Esophagus muscularis mucosa (tissue), 4 donors: Measurements from ENCODE around the gene GLCCI1. TPM values are rescaled to one million over a fixed set of nuclear protein-coding genes. Genes with fewer than 3 reads are reported as not detected.

Experiments
- DNase-seq: peaks from one replicate; pipeline ENCODE4 v3.0.0-alpha.2; 2017; ENCODE audit errors: extremely low spot score
- H3K27ac ChIP-seq, 4 donors: fragments of 200-600 bp; sonication (generic); replicated peaks in 1 of 4; 1 replicate in 3 of 4; 2 replicates in 1 of 4; pipeline ENCODE4 v1.5.1; 2016 to 2019; ENCODE audit warnings: mild to moderate bottlenecking in 1 of 4
- H3K27me3 ChIP-seq, 4 donors: fragments of 200-600 bp; sonication (generic); one replicate each; pipeline versions ENCODE4 v1.5.1 to v1.6.0; 2016 to 2019
- H3K36me3 ChIP-seq, 4 donors: fragments of 200-600 bp; sonication (generic); one replicate each; pipeline ENCODE4 v1.5.1; 2016 to 2019
- H3K4me1 ChIP-seq, 4 donors: fragments of 200-600 bp; sonication (generic); one replicate each; pipeline ENCODE4 v1.5.1; 2016 to 2019
- H3K4me3 ChIP-seq, 4 donors: fragments of 200-600 bp; sonication (generic); 1 replicate in 2 of 4; 2 replicates in 2 of 4; pipeline ENCODE4 v1.5.1; 2016 to 2019; ENCODE audit warnings: mild to moderate bottlenecking in 4 of 4, moderate library complexity in 1 of 4
- H3K9me3 ChIP-seq, 4 donors: fragments of 200-600 bp; sonication (generic); 1 replicate in 3 of 4; 2 replicates in 1 of 4; pipeline ENCODE4 v1.5.1; 2016 to 2019
- EP300 ChIP-seq: sonication (generic); formaldehyde crosslinking; IDR thresholded peaks from one replicate; pipeline ENCODE4 v1.6.1; 2017; ENCODE audit warnings: antibody characterized with exemption
- POLR2A ChIP-seq: fragments of 450-650 bp; IDR thresholded peaks from one replicate; pipeline ENCODE4 v1.6.1; 2017; ENCODE audit warnings: antibody characterized with exemption, moderate library complexity, mild to moderate bottlenecking, low read depth
- POLR2AphosphoS5 ChIP-seq, 2 donors: sonication (generic); formaldehyde crosslinking; IDR thresholded peaks; one replicate each; pipeline ENCODE4 v1.6.1; 2017; ENCODE audit warnings: antibody characterized with exemption in 2 of 2
- WGBS: methylation state at CpG from one replicate; pipeline ENCODE4 v1.1.5; 2018; 5-methylcytosine and 5-hydroxymethylcytosine counted together
- intact Hi-C: fragments of 100-400 bp; cut with DNase I; formaldehyde crosslinking; loops from one replicate; pipeline ENCODE4 v1.15.1; 2023
- total RNA-seq, 4 donors: library from RNA; depleted of rRNA; stranded (reverse); fragments of >200 nt; gene quantifications; one replicate each; pipeline versions ENCODE4 v1.1.0 to v1.2.1, GENCODE V29; 2016
- TF ChIP-seq, protein P1 (sequence below), 3 experiments: fragments of 200-600 bp in 2 of 3; fragments of 450-650 bp in 1 of 3; sonication (generic) in 2 of 3; IDR thresholded peaks; one replicate each; pipeline ENCODE4 v1.5.1; 2017 to 2019; ENCODE audit warnings: antibody characterized with exemption in 3 of 3, mild to moderate bottlenecking in 2 of 3, moderate library complexity in 1 of 3

GLCCI1 gene
- total RNA-seq, 4 donors from 2014 or later = 2.8 to 8.3 (median 4.8) TPM

DNA sequence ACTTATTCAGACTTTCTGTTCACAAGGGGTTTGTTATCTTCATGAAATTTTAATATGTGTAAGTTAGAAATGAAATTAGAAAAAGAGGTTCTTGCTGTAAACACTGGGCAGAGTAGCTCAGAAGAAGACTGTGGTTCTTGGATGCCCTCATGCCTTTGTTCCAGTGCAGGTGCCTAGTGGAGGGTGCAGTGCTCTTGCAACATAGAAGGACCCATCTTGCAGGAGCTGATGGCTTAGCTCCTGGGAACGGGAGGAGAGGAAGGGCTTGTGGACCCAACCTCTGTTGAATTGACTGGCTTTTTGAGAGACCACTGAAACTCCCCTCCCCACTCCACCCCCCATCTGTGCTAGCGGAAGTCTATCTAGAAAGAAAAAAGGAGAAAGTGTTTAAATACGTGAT lies 116.8 kb downstream of the GLCCI1 start:
- intact Hi-C loops = no loop called here
- Histone ChIP-seq H3K27me3 (no peaks in the 10 kb centered on the region), H3K4me1 (no peaks in the 10 kb centered on the region), H3K9me3 (no peaks in the 10 kb centered on the region), H3K36me3 (peaks cover 0 to 22% (median 6%) of the 10 kb centered on the region in 4 donors), H3K4me3 (no peak overlapping the region), H3K27ac (no peak overlapping the region)
- TF ChIP-seq POLR2A (no peak), POLR2AphosphoS5 (IDR thresholded peaks at IDR 0.05) (no peak), EP300 (no peak)
- TF ChIP-seq, protein P1, sequence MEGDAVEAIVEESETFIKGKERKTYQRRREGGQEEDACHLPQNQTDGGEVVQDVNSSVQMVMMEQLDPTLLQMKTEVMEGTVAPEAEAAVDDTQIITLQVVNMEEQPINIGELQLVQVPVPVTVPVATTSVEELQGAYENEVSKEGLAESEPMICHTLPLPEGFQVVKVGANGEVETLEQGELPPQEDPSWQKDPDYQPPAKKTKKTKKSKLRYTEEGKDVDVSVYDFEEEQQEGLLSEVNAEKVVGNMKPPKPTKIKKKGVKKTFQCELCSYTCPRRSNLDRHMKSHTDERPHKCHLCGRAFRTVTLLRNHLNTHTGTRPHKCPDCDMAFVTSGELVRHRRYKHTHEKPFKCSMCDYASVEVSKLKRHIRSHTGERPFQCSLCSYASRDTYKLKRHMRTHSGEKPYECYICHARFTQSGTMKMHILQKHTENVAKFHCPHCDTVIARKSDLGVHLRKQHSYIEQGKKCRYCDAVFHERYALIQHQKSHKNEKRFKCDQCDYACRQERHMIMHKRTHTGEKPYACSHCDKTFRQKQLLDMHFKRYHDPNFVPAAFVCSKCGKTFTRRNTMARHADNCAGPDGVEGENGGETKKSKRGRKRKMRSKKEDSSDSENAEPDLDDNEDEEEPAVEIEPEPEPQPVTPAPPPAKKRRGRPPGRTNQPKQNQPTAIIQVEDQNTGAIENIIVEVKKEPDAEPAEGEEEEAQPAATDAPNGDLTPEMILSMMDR (IDR thresholded peaks at IDR 0.05) = no peak
- WGBS = 98% methylated on average over 3 of the region's 3 CpGs
- no peak for DNase-seq

DNA sequence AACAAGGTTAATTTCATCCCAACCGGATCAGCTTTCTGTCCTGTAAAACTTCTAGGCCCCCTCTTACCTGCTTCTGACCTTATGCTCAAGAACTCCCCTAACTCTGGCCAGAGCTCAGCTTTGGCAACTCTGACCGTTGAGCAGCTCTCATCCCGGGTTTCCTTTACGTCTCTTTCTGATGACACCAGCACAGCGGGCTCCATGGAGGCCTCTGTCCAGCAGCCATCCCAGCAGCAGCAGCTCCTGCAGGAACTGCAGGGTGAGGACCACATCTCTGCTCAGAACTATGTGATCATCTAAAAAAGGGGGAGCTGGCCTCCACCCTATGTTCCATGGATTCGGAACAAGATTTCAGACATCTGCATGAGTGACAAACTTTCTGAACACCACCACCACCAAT lies 117.6 kb downstream of the GLCCI1 start:
- WGBS = over 99% methylated on average over 6 of the region's 6 CpGs
- Histone ChIP-seq H3K27me3 (no peaks in the 10 kb centered on the region), H3K4me1 (no peaks in the 10 kb centered on the region), H3K4me3 (no peak overlapping the region), H3K9me3 (no peaks in the 10 kb centered on the region), H3K36me3 (peaks cover 0 to 22% (median 6%) of the 10 kb centered on the region in 4 donors), H3K27ac (no peak overlapping the region)
- DNase-seq = no peak
- TF ChIP-seq POLR2AphosphoS5 (IDR thresholded peaks at IDR 0.05) = no peak
- no peak for TF ChIP-seq POLR2A
- no peak for TF ChIP-seq EP300
- TF ChIP-seq, protein P1 (IDR thresholded peaks at IDR 0.05) = no peak
- intact Hi-C loops = no loop called here

DNA sequence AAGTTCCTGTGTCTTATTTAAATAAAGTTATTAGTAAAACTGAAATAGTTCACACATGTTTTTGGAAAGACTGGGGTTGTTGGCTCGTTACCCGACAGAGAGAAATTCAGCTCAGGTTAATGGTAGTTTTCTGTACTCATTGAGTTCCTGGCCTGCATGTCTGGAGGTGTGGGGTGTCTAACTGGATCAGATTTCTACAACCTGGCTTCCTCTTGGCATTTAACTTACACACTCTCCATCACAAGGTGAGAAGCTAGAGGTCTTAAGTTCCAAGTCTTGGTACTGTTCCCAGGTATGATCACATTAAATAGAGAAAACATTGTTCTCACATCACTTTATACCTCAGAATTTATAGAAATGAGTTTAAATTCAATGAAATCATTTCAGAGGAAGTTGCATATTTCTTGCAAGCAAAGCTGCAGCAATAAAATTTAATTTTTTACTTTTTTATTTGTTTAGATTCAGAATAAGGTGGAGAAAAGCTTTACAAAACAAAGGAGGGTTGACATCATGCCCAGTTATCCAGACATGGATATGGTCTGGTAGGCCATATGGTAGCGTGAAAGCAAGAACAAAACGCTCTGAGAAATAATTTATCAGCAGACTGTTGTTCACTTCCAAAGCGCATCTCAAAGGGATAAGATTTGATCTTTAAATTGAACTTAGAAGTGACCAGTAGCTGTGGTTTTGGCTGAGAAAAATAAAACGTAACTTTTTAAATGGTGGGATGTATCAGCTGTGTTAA lies 120.6 kb downstream of the GLCCI1 start:
- Histone ChIP-seq H3K4me1 (no peaks in the 10 kb centered on the region), H3K36me3 (peaks cover 0 to 22% (median 6%) of the 10 kb centered on the region in 4 donors), H3K9me3 (no peaks in the 10 kb centered on the region), H3K27ac (no peak overlapping the region), H3K4me3 (no peak overlapping the region), H3K27me3 (no peaks in the 10 kb centered on the region)
- DNase-seq = no peak
- intact Hi-C loops = no loop called here
- 91% methylated on average over 6 of the region's 6 CpGs for WGBS
- TF ChIP-seq POLR2AphosphoS5 (IDR thresholded peaks at IDR 0.05) = no peak
- TF ChIP-seq EP300 = no peak
- TF ChIP-seq, protein P1 (IDR thresholded peaks at IDR 0.05) = no peak
- no peak for TF ChIP-seq POLR2A

DNA sequence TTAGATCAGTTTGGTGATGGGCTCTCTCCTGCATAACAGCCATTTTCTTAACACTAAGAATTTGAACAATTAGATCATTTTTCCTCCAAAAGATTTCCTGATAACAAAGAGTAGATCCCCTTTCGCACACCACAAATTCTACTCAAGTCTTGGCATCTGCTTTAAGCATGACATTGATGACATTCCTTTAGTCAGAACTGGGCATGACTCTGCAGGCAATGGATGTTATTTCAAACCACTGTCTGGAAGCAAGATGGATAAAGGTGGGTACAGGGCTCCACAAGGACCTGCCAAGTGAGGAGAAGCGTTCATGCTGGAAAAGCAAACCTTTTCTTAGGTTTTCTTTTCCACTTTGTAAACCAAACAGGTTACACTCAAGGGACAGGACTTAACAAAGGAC lies 123.5 kb downstream of the GLCCI1 start:
- WGBS = 87% methylated on average over 2 of the region's 2 CpGs
- TF ChIP-seq EP300 = no peak
- TF ChIP-seq POLR2AphosphoS5 (IDR thresholded peaks at IDR 0.05) = no peak
- TF ChIP-seq, protein P1 (IDR thresholded peaks at IDR 0.05) = no peak
- TF ChIP-seq POLR2A = no peak
- no peaks in the 10 kb centered on the region for H3K27me3 ChIP-seq

More for the DNA sequence above, 123.5 kb downstream of the GLCCI1 start:
- Histone ChIP-seq H3K36me3 (peaks cover 0 to under 1% (median 0%) of the 10 kb centered on the region in 4 donors), H3K4me3 (no peak overlapping the region), H3K4me1 (no peaks in the 10 kb centered on the region), H3K9me3 (no peaks in the 10 kb centered on the region), H3K27ac (no peak overlapping the region)
- intact Hi-C loops = no loop called here
- no peak for DNase-seq
